Neutrophil (primary cell): ENCODE data around the gene DPM2.

Experiments used
- H3K27ac ChIP-seq: fragments of 200-600 bp; sonication (generic); 2 replicates; pipeline ENCODE4 v1.5.1; 2016; ENCODE audit warnings: mild to moderate bottlenecking, moderate library complexity
- H3K27me3 ChIP-seq: fragments of 200-600 bp; sonication (generic); 2 replicates; pipeline ENCODE4 v1.6.0; 2016; ENCODE audit warnings: mild to moderate bottlenecking
- H3K36me3 ChIP-seq: fragments of 200-600 bp; sonication (generic); 2 replicates; pipeline ENCODE4 v1.5.1; 2017
- H3K4me1 ChIP-seq, 2 experiments: fragments of 200-600 bp in 1 of 2; sonication (generic) in 1 of 2; 1 replicate in 1 of 2; 2 replicates in 1 of 2; pipeline versions ENCODE4 v1.5.1 to v1.6.1; 2013 to 2016; ENCODE audit warnings: low read depth in 1 of 2, low read length in 1 of 2, mild to moderate bottlenecking in 1 of 2, moderate library complexity in 1 of 2; ENCODE audit not compliant: control insufficient read depth in 1 of 2, insufficient read depth in 1 of 2
- H3K4me3 ChIP-seq, 2 experiments: fragments of 200-600 bp in 1 of 2; sonication (generic) in 1 of 2; 1 replicate in 1 of 2; 2 replicates in 1 of 2; pipeline ENCODE4 v1.5.1; 2013 to 2016; ENCODE audit warnings: low read depth in 1 of 2, low read length in 1 of 2, mild to moderate bottlenecking in 1 of 2, moderate library complexity in 1 of 2
- H3K9me3 ChIP-seq: fragments of 200-600 bp; sonication (generic); 2 replicates; pipeline ENCODE4 v1.5.1; 2016
- TF ChIP-seq, protein P1 (sequence below): fragments of 200-600 bp; sonication (generic); IDR thresholded peaks from 2 replicates; pipeline ENCODE4 v1.5.1; 2016; ENCODE audit warnings: antibody characterized with exemption

The DPM2 gene

DNA sequence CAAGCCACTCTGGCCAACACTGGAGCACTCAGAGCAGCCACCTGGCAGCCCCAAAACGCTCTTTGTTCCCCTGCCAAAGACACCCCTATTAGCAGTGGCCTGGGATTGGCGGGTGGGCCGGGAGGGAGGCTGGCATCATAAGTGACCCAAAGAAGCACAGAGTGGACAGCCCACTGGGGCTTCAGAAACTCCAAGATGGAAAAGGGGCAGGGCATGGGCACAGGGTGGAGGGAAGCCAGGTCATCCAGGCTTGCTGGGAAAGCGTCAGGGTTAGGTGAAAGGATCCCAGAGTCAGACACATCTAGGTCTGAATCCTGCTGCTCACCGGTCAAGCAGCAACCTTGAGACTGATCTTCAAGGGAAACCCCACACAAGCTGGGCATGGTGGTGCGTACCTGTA lies 28.3 kb upstream of the DPM2 start:
- H3K4me3 ChIP-seq: no peak overlapping the region
- peaks cover 6 to 10% of the 10 kb centered on the region in 2 experiments for H3K4me1 ChIP-seq
- TF ChIP-seq, protein P1, sequence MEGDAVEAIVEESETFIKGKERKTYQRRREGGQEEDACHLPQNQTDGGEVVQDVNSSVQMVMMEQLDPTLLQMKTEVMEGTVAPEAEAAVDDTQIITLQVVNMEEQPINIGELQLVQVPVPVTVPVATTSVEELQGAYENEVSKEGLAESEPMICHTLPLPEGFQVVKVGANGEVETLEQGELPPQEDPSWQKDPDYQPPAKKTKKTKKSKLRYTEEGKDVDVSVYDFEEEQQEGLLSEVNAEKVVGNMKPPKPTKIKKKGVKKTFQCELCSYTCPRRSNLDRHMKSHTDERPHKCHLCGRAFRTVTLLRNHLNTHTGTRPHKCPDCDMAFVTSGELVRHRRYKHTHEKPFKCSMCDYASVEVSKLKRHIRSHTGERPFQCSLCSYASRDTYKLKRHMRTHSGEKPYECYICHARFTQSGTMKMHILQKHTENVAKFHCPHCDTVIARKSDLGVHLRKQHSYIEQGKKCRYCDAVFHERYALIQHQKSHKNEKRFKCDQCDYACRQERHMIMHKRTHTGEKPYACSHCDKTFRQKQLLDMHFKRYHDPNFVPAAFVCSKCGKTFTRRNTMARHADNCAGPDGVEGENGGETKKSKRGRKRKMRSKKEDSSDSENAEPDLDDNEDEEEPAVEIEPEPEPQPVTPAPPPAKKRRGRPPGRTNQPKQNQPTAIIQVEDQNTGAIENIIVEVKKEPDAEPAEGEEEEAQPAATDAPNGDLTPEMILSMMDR: no peak
- no peaks in the 10 kb centered on the region for H3K9me3 ChIP-seq
- peaks cover 7% of the 10 kb centered on the region for H3K27me3 ChIP-seq
- H3K36me3 ChIP-seq: no peaks in the 10 kb centered on the region
- no peak overlapping the region for H3K27ac ChIP-seq

DNA sequence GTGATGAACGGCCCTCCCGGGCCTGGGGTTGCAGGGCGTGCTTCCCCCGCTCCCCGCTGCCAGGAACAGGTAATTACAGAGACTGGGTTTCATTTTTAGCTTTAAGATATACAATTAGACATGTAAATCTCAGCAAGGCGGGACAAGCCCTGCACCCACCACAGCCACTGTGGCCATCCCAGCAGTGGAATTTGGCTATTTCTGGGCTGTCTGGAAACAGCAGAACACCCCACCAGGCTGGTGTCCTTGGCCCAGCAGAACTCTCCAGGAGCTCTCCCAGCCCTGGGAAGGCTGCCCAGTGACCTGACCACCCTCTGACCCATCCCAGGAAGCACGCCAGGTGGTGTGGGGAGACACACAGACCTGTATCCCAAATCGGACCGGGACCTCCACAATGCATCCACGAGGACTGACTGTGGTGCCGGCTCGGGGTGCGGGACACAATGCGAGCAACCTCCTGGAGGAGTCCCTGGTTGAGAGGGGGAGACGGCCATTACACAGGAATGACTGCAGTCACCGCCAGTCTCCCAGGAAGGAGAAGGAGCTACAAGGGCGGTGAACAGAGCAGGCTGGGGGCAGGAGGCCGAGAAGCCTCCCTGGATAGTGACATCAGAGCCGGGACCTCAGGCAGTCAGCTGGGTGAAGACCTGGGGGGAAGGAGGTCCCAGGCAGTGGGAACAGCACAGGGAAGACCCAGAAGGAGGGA lies 25.9 kb upstream of the DPM2 start:
- Histone ChIP-seq H3K4me1 (peaks cover 6% of the 10 kb centered on the region in 2 experiments), H3K27ac (no peak overlapping the region), H3K27me3 (peaks cover 7% of the 10 kb centered on the region), H3K4me3 (no peak overlapping the region), H3K9me3 (no peaks in the 10 kb centered on the region), H3K36me3 (no peaks in the 10 kb centered on the region)
- TF ChIP-seq, protein P1: no peak

DNA sequence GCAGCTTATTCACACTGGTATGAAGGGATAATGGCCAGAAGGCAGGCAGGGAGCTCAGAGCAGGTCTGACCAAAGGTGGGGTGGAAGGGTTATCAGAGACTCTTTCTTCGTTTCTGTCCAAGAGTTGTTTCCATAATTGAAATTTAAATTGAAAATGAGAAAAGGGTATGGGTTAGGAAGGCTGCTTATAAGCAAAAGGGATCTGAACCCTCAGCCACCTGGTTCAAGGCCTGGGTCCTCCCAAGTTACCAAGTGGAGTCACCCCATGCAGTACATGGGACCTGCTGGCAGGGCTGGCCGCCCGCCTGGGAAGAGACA lies 25.3 kb upstream of the DPM2 start:
- H3K9me3 ChIP-seq: no peaks in the 10 kb centered on the region
- TF ChIP-seq, protein P1: no peak
- no peak overlapping the region for H3K27ac ChIP-seq
- H3K4me3 ChIP-seq: no peak overlapping the region
- H3K36me3 ChIP-seq: no peaks in the 10 kb centered on the region
- peaks cover 7% of the 10 kb centered on the region for H3K27me3 ChIP-seq
- peaks cover 6% of the 10 kb centered on the region in 2 experiments for H3K4me1 ChIP-seq

DNA sequence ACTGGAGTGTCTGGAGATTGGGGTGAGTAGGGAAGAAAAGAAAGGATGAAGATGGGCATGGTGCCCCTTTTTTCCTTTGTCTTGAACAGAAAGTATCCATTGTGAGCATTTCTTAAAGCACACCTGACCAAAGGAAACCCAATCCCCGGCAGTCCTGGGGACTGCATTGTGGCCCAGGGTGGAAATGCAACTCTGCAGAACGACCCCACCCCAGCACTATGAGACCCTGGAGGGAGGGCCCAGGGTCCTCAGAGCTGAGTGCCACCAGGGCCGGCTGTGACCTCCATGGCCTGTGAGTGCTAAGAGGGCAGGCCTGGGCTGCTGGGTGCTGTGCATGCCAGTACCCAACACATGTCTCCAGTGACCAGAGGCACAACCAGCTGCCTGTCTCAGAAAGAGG lies 24.6 kb upstream of the DPM2 start:
- Histone ChIP-seq H3K27ac (no peak overlapping the region), H3K27me3 (peaks cover 7% of the 10 kb centered on the region), H3K9me3 (no peaks in the 10 kb centered on the region), H3K4me3 (no peak overlapping the region), H3K4me1 (peaks cover 6% of the 10 kb centered on the region in 2 experiments), H3K36me3 (no peaks in the 10 kb centered on the region)
- TF ChIP-seq, protein P1: no peak

DNA sequence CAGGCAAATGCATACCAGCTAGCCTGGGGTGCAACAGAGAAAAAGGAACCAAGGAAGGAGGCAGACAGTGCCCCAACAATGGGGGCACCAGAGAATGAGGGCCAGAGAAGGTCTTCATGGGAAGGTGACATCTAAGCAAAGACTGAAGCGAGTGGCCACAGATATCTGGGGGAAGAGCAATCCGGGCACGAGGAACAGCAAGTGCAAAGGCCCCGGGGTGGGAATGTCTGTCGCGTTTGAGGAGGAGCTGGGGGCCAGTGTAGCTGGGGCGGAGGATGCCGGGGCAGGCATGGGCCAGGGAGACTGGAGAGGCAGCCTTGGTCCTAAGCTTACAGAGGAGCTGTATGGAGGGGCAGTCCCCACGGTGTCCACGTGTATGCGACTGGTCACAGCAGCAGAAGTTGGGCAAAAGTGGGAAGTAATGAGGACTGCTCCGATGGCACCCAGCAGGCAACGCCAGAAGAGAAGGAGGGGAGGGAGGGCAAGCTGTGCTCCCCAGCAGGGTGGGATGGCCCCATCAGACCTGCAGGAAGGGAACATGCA lies 24.0 kb upstream of the DPM2 start:
- Histone ChIP-seq H3K27me3 (peaks cover 4% of the 10 kb centered on the region), H3K4me1 (peaks cover 6% of the 10 kb centered on the region in 2 experiments), H3K4me3 (no peak overlapping the region), H3K27ac (no peak overlapping the region), H3K9me3 (no peaks in the 10 kb centered on the region), H3K36me3 (no peaks in the 10 kb centered on the region)
- TF ChIP-seq, protein P1: no peak
